ENCODE measurements around the gene FGD3.

FGD3 gene

DNA sequence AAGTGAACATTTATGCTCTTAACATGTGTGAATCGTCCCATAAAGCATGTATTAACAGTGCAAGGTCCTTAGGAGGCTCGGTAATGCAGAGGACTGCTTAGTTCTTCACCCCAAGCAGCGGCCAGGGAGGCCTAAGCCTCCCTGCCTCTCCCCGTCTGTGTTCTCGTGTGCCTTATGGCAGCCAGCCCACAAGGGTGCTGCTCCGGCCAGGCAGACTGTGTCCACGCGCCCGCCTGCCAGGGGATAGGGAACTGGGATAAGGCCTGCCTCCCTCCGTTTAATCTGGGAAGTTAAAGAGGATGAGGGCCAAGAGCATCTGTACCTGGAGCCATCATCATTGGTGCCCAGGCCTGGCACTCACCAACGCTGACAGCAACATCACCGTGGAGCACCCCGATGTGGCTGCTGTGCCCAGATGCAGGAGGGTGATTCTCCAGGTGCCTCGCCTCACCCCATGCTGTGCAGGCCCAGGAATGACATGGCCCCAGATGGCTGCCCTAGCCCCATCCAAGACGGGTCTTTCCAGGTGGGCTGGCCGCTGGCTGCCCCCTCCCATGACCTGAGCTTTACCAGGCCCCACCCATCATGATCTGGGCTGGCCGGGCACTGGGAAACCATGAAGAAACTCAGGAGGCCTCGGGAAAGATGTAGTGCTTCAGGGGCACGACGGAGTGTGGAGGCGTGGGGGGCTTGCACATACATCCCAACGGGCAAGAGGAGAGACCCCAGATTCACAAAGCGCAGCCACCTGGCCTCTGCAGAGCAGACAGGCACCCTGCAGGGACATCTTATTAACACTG, 75.6 kb downstream of the FGD3 start:
- DNase-seq, result no peak
- H3K4me3 ChIP-seq (ENCODE audit: low read depth, low read length), result no peak overlapping the region
- TF ChIP-seq, protein P1, sequence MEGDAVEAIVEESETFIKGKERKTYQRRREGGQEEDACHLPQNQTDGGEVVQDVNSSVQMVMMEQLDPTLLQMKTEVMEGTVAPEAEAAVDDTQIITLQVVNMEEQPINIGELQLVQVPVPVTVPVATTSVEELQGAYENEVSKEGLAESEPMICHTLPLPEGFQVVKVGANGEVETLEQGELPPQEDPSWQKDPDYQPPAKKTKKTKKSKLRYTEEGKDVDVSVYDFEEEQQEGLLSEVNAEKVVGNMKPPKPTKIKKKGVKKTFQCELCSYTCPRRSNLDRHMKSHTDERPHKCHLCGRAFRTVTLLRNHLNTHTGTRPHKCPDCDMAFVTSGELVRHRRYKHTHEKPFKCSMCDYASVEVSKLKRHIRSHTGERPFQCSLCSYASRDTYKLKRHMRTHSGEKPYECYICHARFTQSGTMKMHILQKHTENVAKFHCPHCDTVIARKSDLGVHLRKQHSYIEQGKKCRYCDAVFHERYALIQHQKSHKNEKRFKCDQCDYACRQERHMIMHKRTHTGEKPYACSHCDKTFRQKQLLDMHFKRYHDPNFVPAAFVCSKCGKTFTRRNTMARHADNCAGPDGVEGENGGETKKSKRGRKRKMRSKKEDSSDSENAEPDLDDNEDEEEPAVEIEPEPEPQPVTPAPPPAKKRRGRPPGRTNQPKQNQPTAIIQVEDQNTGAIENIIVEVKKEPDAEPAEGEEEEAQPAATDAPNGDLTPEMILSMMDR (IDR thresholded peaks at IDR 0.05; ENCODE audit: low read depth, low read length, missing control alignments), result no peak
- in situ Hi-C loops (cut with HindIII; ENCODE audit: low pct_ligation_motif_present, low sequenced_read_pairs), result no loop called here
- H3K27me3 ChIP-seq (replicated peaks), result no peaks in the 10 kb centered on the region
- no peak overlapping the region for H3K27ac ChIP-seq
- H3K36me3 ChIP-seq (replicated peaks), result no peaks in the 10 kb centered on the region

DNA sequence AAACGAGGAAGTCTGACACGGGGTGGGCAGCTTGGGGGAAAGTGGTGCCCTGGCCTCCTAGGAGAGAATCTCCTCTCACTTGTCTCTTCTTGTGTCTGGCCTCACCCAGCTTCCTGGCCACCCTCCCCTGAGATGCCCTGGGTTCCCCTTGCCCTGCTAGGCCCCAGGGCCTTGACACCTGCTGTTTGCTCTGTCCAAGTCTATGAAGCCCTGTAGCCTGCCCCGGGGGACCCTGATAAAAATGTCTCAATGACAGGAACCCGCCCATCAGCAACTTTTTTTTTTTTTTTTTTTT, 76.1 kb downstream of the FGD3 start:
- in situ Hi-C loops (cut with HindIII; ENCODE audit: low pct_ligation_motif_present, low sequenced_read_pairs), result no loop called here
- Histone ChIP-seq H3K36me3 (replicated peaks) (no peaks in the 10 kb centered on the region), H3K4me3 (ENCODE audit: low read depth, low read length) (no peak overlapping the region), H3K27ac (no peak overlapping the region), H3K27me3 (replicated peaks) (no peaks in the 10 kb centered on the region)
- DNase-seq, result no peak
- TF ChIP-seq, protein P1 (IDR thresholded peaks at IDR 0.05; ENCODE audit: low read depth, low read length, missing control alignments), result no peak

- H3K27ac ChIP-seq, result no peak overlapping the region
- in situ Hi-C loops (cut with HindIII; ENCODE audit: low pct_ligation_motif_present, low sequenced_read_pairs), result no loop called here
- no peak overlapping the region for H3K4me3 ChIP-seq (ENCODE audit: low read depth, low read length)
- H3K36me3 ChIP-seq (replicated peaks), result no peaks in the 10 kb centered on the region
- no peaks in the 10 kb centered on the region for H3K27me3 ChIP-seq (replicated peaks)
- no peak for DNase-seq
- TF ChIP-seq, protein P1 (IDR thresholded peaks at IDR 0.05; ENCODE audit: low read depth, low read length, missing control alignments), result no peak
Observed at GRCh38 chr9:93024646-93024910, 77.3 kb downstream of the FGD3 start.

GRCh38 chr9:93024986-93025630, 77.8 kb downstream of the FGD3 start:
- in situ Hi-C loops (cut with HindIII; ENCODE audit: low pct_ligation_motif_present, low sequenced_read_pairs), result no loop called here
- H3K27ac ChIP-seq, result no peak overlapping the region
- H3K4me3 ChIP-seq (ENCODE audit: low read depth, low read length), result no peak overlapping the region
- no peak for DNase-seq
- no peaks in the 10 kb centered on the region for H3K27me3 ChIP-seq (replicated peaks)
- TF ChIP-seq, protein P1 (IDR thresholded peaks at IDR 0.05; ENCODE audit: low read depth, low read length, missing control alignments), result no peak
- H3K36me3 ChIP-seq (replicated peaks), result no peaks in the 10 kb centered on the region

DNA sequence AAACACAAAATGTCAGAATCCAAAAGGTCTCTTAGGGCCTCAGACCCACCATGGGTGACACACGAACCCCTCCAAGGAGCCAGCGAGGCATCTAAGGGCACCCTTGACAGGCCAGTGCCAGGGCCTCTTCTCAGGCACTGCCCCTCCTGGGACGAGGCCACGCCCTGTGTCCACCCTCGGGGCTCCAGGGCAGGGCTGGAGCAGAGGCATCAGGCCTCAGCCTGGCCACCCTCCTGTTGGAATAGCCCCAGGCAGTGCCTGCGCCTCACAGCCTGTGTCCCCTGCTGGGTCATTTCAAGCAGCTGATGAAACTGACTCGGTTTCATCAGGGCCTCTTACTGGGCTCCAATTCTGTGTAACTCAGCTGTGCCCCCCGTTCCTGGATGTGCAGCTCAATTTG, 78.4 kb downstream of the FGD3 start:
- H3K27me3 ChIP-seq (replicated peaks), result no peaks in the 10 kb centered on the region
- no peak overlapping the region for H3K4me3 ChIP-seq (ENCODE audit: low read depth, low read length)
- no peaks in the 10 kb centered on the region for H3K36me3 ChIP-seq (replicated peaks)
- DNase-seq, result no peak
- no peak overlapping the region for H3K27ac ChIP-seq
- in situ Hi-C loops (cut with HindIII; ENCODE audit: low pct_ligation_motif_present, low sequenced_read_pairs), result no loop called here
- TF ChIP-seq, protein P1 (IDR thresholded peaks at IDR 0.05; ENCODE audit: low read depth, low read length, missing control alignments), result no peak

GRCh38 chr9:93026640-93027039, 79.3 kb downstream of the FGD3 start:
- no peaks in the 10 kb centered on the region for H3K27me3 ChIP-seq (replicated peaks)
- TF ChIP-seq, protein P1 (IDR thresholded peaks at IDR 0.05; ENCODE audit: low read depth, low read length, missing control alignments), result no peak
- no peak overlapping the region for H3K27ac ChIP-seq
- no peak for DNase-seq
- in situ Hi-C loops (cut with HindIII; ENCODE audit: low pct_ligation_motif_present, low sequenced_read_pairs), result no loop called here
- H3K36me3 ChIP-seq (replicated peaks), result no peaks in the 10 kb centered on the region
- H3K4me3 ChIP-seq (ENCODE audit: low read depth, low read length), result no peak overlapping the region
